MCF 10A (cell line): ENCODE results near the gene VSTM4. TPM values are rescaled to one million over a fixed set of nuclear protein-coding genes. Genes with fewer than 3 reads are reported as not detected.

ENCODE experiments used
- BruUV-seq: library from RNA; stranded (reverse); fragments of 400-500 nt; replicated peaks from 2 replicates; lab custom pipeline; 2021; lab: Mats Ljungman, UMichigan
- CTCF ChIA-PET: fragments of 300-600 bp; sonication (Branson Sonifier 250); formaldehyde crosslinking; extraction: SDS; loops from one replicate; lab custom pipeline; 2021; ENCODE audit warnings: antibody characterized with exemption, inconsistent platforms; lab: Yijun Ruan, JAX
- POLR2A ChIA-PET: fragments of 300-600, 350-650 bp; sonication (Branson Sonifier 250); formaldehyde crosslinking; extraction: SDS; loops from one replicate; lab custom pipeline; 2020; ENCODE audit warnings: antibody characterized with exemption, inconsistent platforms; lab: Yijun Ruan, JAX
- DNase-seq: peaks from one replicate; pipeline ENCODE4 v3.0.0-alpha.2; 2018; ENCODE audit not compliant: unreplicated experiment
- H3K27ac Mint-ChIP-seq: one replicate; pipeline ENCODE4 v1.8.0; 2022; ENCODE audit warnings: mild to moderate bottlenecking, low read depth, mixed read lengths; ENCODE audit not compliant: unreplicated experiment
- H3K27me3 Mint-ChIP-seq: one replicate; pipeline ENCODE4 v1.8.0; 2022; ENCODE audit warnings: mixed read lengths; ENCODE audit not compliant: insufficient read depth, unreplicated experiment
- H3K36me3 Mint-ChIP-seq: one replicate; pipeline ENCODE4 v1.8.0; 2022; ENCODE audit warnings: mild to moderate bottlenecking, moderate library complexity, mixed read lengths; ENCODE audit not compliant: insufficient read depth, unreplicated experiment
- H3K4me1 Mint-ChIP-seq: one replicate; pipeline ENCODE4 v1.8.0; 2022; ENCODE audit warnings: mixed read lengths; ENCODE audit not compliant: insufficient read depth, unreplicated experiment
- H3K4me3 Mint-ChIP-seq: one replicate; pipeline ENCODE4 v1.8.0; 2022; ENCODE audit warnings: mild to moderate bottlenecking, moderate library complexity, mixed read lengths; ENCODE audit not compliant: unreplicated experiment
- H3K9me3 Mint-ChIP-seq: one replicate; pipeline ENCODE4 v1.8.0; 2022; ENCODE audit warnings: mixed read lengths; ENCODE audit not compliant: unreplicated experiment
- intact Hi-C: fragments of 100-400 bp; cut with micrococcal nuclease; formaldehyde crosslinking; loops from 2 replicates; pipeline ENCODE4 v1.14.1; 2022
- total RNA-seq: library from RNA; stranded (reverse); gene quantifications from 2 replicates; pipeline ENCODE4 v1.2.3, GENCODE V29; 2022
- TF ChIP-seq, protein P1 (sequence below): fragments of 200-600 bp; IDR thresholded peaks from one replicate; pipeline ENCODE4 v1.8.0; 2022; ENCODE audit warnings: antibody characterized with exemption, mild to moderate bottlenecking; ENCODE audit not compliant: unreplicated experiment

Gene VSTM4
- total RNA-seq, 1 experiment from 2014 or later: not detected

DNA sequence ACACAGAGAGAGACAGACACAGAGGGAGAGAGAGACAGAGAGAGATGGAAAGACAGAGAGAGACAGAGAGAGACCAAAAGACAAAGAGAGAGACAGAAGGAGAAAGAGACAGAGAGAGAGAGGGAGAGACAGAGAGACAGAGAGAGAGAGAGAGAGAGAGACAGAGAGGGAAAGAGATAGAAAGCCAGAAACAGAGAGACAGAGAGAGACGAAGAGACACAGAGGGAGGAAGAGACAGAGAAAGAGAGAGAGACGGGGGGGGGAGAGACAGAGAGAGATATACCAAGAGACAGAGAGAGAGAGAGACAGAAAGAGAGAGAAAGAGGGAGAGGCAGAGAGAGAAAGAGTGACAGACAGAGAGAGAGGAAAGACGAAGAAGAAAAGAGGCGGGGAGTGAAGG, 10.2 kb downstream of the VSTM4 start:
- CTCF ChIA-PET: no interaction called here
- POLR2A ChIA-PET: no interaction called here
- Mint-ChIP-seq H3K4me3 (no peak overlapping the region), H3K4me1 (no peaks in the 10 kb centered on the region), H3K9me3 (no peaks in the 10 kb centered on the region), H3K36me3 (no peaks in the 10 kb centered on the region), H3K27me3 (peaks cover 31% of the 10 kb centered on the region), H3K27ac (no peak overlapping the region)
- DNase-seq: no peak
- intact Hi-C loops: no loop called here
- TF ChIP-seq, protein P1, sequence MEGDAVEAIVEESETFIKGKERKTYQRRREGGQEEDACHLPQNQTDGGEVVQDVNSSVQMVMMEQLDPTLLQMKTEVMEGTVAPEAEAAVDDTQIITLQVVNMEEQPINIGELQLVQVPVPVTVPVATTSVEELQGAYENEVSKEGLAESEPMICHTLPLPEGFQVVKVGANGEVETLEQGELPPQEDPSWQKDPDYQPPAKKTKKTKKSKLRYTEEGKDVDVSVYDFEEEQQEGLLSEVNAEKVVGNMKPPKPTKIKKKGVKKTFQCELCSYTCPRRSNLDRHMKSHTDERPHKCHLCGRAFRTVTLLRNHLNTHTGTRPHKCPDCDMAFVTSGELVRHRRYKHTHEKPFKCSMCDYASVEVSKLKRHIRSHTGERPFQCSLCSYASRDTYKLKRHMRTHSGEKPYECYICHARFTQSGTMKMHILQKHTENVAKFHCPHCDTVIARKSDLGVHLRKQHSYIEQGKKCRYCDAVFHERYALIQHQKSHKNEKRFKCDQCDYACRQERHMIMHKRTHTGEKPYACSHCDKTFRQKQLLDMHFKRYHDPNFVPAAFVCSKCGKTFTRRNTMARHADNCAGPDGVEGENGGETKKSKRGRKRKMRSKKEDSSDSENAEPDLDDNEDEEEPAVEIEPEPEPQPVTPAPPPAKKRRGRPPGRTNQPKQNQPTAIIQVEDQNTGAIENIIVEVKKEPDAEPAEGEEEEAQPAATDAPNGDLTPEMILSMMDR: no peak
- BruUV-seq: no TSS peak

DNA sequence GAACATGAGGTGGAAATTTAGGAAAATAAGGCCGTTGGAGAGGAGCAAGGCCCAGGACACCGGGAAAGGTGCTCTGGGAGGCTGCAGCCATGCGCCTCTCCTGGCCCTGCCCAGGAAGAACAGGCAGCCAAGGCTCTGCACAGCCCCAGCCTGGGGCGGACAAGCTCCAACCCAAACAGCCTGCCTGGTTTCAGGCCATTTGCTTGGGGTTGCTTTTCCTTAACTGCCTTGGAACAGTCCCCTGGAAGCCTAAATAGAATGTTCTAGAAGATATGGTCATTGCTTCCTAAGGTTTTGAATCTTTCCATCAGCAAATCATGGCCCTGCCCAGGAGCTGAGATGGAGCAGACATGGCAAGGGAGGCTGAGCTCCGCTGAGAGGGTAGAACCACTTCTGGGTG, 11.0 kb downstream of the VSTM4 start:
- DNase-seq: no peak
- TF ChIP-seq, protein P1: no peak
- BruUV-seq: no TSS peak
- Mint-ChIP-seq H3K4me3 (no peak overlapping the region), H3K36me3 (no peaks in the 10 kb centered on the region), H3K27me3 (peaks cover 38% of the 10 kb centered on the region), H3K27ac (no peak overlapping the region), H3K9me3 (no peaks in the 10 kb centered on the region), H3K4me1 (no peaks in the 10 kb centered on the region)
- intact Hi-C loops: no loop called here
- ChIA-PET POLR2A (interaction anchor here (0.8 kb wide), 1 partner anchor 171 kb away, joined by 3 read pairs; no protein-coding TSS in a partner anchor), CTCF (interaction anchor here (0.5 kb wide), 1 partner anchor 446 kb away, joined by 3 read pairs; no protein-coding TSS in a partner anchor)

- H3K4me1 Mint-ChIP-seq: no peaks in the 10 kb centered on the region
- ChIA-PET POLR2A (no interaction called here), CTCF (no interaction called here)
- TF ChIP-seq, protein P1: no peak
- H3K9me3 Mint-ChIP-seq: no peaks in the 10 kb centered on the region
- no TSS peak for BruUV-seq
- DNase-seq: no peak
- intact Hi-C loops: no loop called here
- H3K27ac Mint-ChIP-seq: no peak overlapping the region
- no peak overlapping the region for H3K4me3 Mint-ChIP-seq
- H3K27me3 Mint-ChIP-seq: peaks cover 44% of the 10 kb centered on the region
- H3K36me3 Mint-ChIP-seq: no peaks in the 10 kb centered on the region
Observed at GRCh38 chr10:49103761-49104160, 11.6 kb downstream of the VSTM4 start.

- Mint-ChIP-seq H3K36me3 (no peaks in the 10 kb centered on the region), H3K4me3 (no peak overlapping the region), H3K9me3 (no peaks in the 10 kb centered on the region), H3K27ac (no peak overlapping the region), H3K27me3 (peaks cover 53% of the 10 kb centered on the region), H3K4me1 (no peaks in the 10 kb centered on the region)
- ChIA-PET CTCF (interaction anchor here (0.6 kb wide), 2 partner anchors 66 to 238 kb away, joined by 3 read pairs; no protein-coding TSS in a partner anchor), POLR2A (no interaction called here)
- intact Hi-C loops: no loop called here
- TF ChIP-seq, protein P1: no peak
- BruUV-seq: no TSS peak
- DNase-seq: no peak
Observed at GRCh38 chr10:49099046-49099445, 16.3 kb downstream of the VSTM4 start.
